Hippocampal formation (tissue), 2 donors: Measurements from ENCODE around the gene LDHAL6A.

ENCODE experiments used
- DNase-seq, 2 donors: peaks; one replicate each; lab custom pipeline; 2025; lab: John Stamatoyannopoulos, UW

Gene LDHAL6A

GRCh38 chr11:18490736-18491485, 35.3 kb downstream of the LDHAL6A start:
- DNase-seq, result peak in 1 of 2 donors; percentile 7

- no peak for DNase-seq
Measured at GRCh38 chr11:18491924-18492323, 36.3 kb downstream of the LDHAL6A start.

GRCh38 chr11:18492888-18493287, 37.2 kb downstream of the LDHAL6A start:
- DNase-seq, result no peak

- no peak for DNase-seq
Measured at GRCh38 chr11:18493310-18493709, 37.7 kb downstream of the LDHAL6A start.

- no peak for DNase-seq
Measured at GRCh38 chr11:18495271-18495670, 39.6 kb downstream of the LDHAL6A start.

- DNase-seq, result no peak
Measured at GRCh38 chr11:18495703-18496102, 40.0 kb downstream of the LDHAL6A start.

GRCh38 chr11:18498039-18498438, 42.4 kb downstream of the LDHAL6A start:
- DNase-seq, result no peak

- DNase-seq, result no peak
Measured at GRCh38 chr11:18501629-18502028, 46.0 kb downstream of the LDHAL6A start.

GRCh38 chr11:18502352-18502751, 46.7 kb downstream of the LDHAL6A start:
- no peak for DNase-seq

GRCh38 chr11:18521122-18521521, 65.5 kb downstream of the LDHAL6A start:
- no peak for DNase-seq

GRCh38 chr11:18522388-18522787, 66.7 kb downstream of the LDHAL6A start:
- DNase-seq, result no peak

GRCh38 chr11:18523084-18523483, 67.4 kb downstream of the LDHAL6A start:
- DNase-seq, result no peak

GRCh38 chr11:18524248-18524647, 68.6 kb downstream of the LDHAL6A start:
- no peak for DNase-seq

GRCh38 chr11:18526130-18526520, 70.5 kb downstream of the LDHAL6A start:
- DNase-seq, result no peak

- peak; percentile 80 to 92 for DNase-seq
Measured at GRCh38 chr11:18526521-18527296, 71.1 kb downstream of the LDHAL6A start, which contains the start of gene TSG101. Gene TSG101 (minus strand): TSS chr11:18526942. CDS start chr11:18526816, 126 bp downstream.

GRCh38 chr11:18527512-18527911, 71.9 kb downstream of the LDHAL6A start:
- no peak for DNase-seq
